Measurements from ENCODE around the gene TNNT2. TPM values are rescaled to one million over a fixed set of nuclear protein-coding genes. Genes with fewer than 3 reads are reported as not detected.

The TNNT2 gene
- total and polyA plus RNA-seq, 8 donors: 1.5 to 12.0 (median 6.7) TPM; not detected in 4

DNA sequence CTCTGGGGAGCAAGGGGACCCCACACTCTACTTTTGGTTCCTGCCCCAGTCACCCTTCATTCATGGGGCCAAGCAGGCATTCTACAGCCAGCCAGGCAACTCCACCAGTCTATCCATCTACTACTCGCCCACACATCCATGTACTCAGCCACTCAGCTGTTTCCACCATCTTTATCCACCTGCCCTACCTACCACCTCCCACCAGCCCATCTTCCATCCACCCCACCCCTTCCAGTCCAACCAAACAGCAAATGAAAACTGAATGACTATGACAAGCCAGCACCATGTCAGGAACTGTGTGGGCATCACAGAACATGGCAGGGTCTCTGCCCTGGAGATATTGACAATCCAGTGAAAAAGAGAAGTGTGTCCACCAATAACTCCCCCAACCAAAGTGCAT is 13.7 kb upstream of the TNNT2 start:
- Histone ChIP-seq H3K36me3 (peaks cover 3 to 30% (median 22%) of the 10 kb centered on the region in 4 donors), H3K9me3 (no peaks in the 10 kb centered on the region), H3K4me1 (peaks cover 6 to 29% (median 14%) of the 10 kb centered on the region in 4 donors), H3K27ac (no peak overlapping the region), H3K27me3 (peaks cover 0 to 15% (median 0%) of the 10 kb centered on the region in 3 donors), H3K4me3 (no peak overlapping the region)
- intact Hi-C loops (cut with DNase I; ENCODE audit: low total_unique reads): no loop called here
- no peak for DNase-seq
- no peak for TF ChIP-seq POLR2A (IDR thresholded peaks at IDR 0.05)
- TF ChIP-seq POLR2AphosphoS5 (IDR thresholded peaks at IDR 0.05): no peak
- no peak for TF ChIP-seq EP300 (IDR thresholded peaks at IDR 0.05)
- no peak for TF ChIP-seq CTCF (IDR thresholded peaks at IDR 0.05)
- 81 to 95% (median 95%) methylated on average over 1 of the region's 1 CpG for WGBS, 5 donors

DNA sequence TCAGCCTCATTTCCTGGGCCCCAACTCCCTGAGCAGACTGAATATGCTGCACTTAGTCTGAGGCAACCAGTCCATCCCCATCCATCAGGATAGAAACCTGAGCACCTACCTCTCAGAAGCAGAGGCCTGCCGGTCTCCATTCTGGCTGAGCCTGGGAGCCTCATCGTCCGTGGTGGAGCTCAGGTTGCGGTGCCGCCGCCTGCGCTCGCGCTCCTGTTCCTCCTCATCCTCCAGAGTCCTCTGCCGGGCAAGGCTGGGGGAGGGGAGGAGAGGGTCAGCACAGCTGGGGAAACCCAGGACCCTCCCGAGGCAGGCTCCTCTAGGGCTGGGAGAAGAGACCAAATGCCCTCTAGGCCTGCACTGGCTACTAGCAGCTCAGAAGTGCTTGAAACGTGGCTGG is 11.6 kb upstream of the TNNT2 start:
- H3K27ac ChIP-seq: no peak overlapping the region
- WGBS, 5 donors: 84 to 91% (median 88%) methylated on average over 12 of the region's 12 CpGs
- H3K9me3 ChIP-seq: no peaks in the 10 kb centered on the region
- H3K36me3 ChIP-seq: peaks cover 3 to 49% (median 30%) of the 10 kb centered on the region in 4 donors
- DNase-seq: no peak
- TF ChIP-seq EP300 (IDR thresholded peaks at IDR 0.05) (no peak), CTCF (IDR thresholded peaks at IDR 0.05) (no peak), POLR2A (IDR thresholded peaks at IDR 0.05) (no peak), POLR2AphosphoS5 (IDR thresholded peaks at IDR 0.05) (no peak)
- intact Hi-C loops (cut with DNase I; ENCODE audit: low total_unique reads): no loop called here
- H3K4me1 ChIP-seq: peaks cover 0 to 7% (median 2%) of the 10 kb centered on the region in 4 donors
- H3K4me3 ChIP-seq: no peak overlapping the region
- H3K27me3 ChIP-seq: peaks cover 0 to 35% (median 0%) of the 10 kb centered on the region in 3 donors

DNA sequence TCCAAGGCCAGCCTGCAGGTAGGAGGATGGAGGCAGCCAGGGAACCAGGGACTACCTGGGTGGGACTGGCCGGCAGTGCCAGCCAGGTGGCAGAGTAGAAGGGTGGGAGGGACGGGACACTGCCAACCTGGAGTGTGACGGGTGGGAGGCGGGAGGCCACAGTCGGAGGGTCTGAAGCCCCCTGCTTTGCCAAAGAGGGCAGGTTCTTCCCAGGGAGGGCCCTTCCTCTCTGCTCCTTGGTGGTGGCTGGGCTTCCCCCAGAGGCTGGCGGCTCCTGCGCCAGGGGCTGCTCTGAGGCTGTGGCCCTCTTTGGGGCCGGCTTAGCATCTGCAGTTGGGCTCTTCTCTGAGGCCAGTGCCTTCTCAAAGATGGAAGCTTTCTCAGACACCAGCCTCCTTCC is 8.7 kb upstream of the TNNT2 start:
- H3K27ac ChIP-seq: no peak overlapping the region
- peaks cover 0 to 6% (median 2%) of the 10 kb centered on the region in 4 donors for H3K4me1 ChIP-seq
- peaks cover 0 to 35% (median 0%) of the 10 kb centered on the region in 3 donors for H3K27me3 ChIP-seq
- no peak overlapping the region for H3K4me3 ChIP-seq
- H3K36me3 ChIP-seq: peaks cover 3 to 63% (median 33%) of the 10 kb centered on the region in 4 donors
- no peak for DNase-seq
- H3K9me3 ChIP-seq: no peaks in the 10 kb centered on the region
- intact Hi-C loops (cut with DNase I; ENCODE audit: low total_unique reads): no loop called here
- TF ChIP-seq EP300 (IDR thresholded peaks at IDR 0.05) (no peak), POLR2A (IDR thresholded peaks at IDR 0.05) (no peak), CTCF (IDR thresholded peaks at IDR 0.05) (no peak), POLR2AphosphoS5 (IDR thresholded peaks at IDR 0.05) (no peak)
- 70 to 92% (median 86%) methylated on average over 6 to 8 of the region's 8 CpGs for WGBS, 5 donors

- Histone ChIP-seq H3K36me3 (peaks cover 3 to 63% (median 33%) of the 10 kb centered on the region in 4 donors), H3K27me3 (peaks cover 0 to 35% (median 0%) of the 10 kb centered on the region in 3 donors), H3K9me3 (no peaks in the 10 kb centered on the region), H3K27ac (no peak overlapping the region), H3K4me1 (peaks cover 0 to 9% (median 2%) of the 10 kb centered on the region in 4 donors), H3K4me3 (no peak overlapping the region)
- intact Hi-C loops (cut with DNase I; ENCODE audit: low total_unique reads): no loop called here
- 66 to 86% (median 69%) methylated on average over 3 to 8 of the region's 8 CpGs for WGBS, 5 donors
- DNase-seq: peak; percentile 85 to 86
- TF ChIP-seq EP300 (IDR thresholded peaks at IDR 0.05): no peak
- TF ChIP-seq CTCF (IDR thresholded peaks at IDR 0.05): peak in 5 of 7 experiments; percentile 64 to 80 (median 74)
- TF ChIP-seq POLR2AphosphoS5 (IDR thresholded peaks at IDR 0.05): peak in 1 of 3 donors; percentile 34
- no peak for TF ChIP-seq POLR2A (IDR thresholded peaks at IDR 0.05)
These were observed 7.9 kb upstream of the TNNT2 start for GRCh38 chr1:201385299-201385891.

Measured in stomach (tissue), 9 donors.